ENCODE data around the gene MEGF11. TPM values are rescaled to one million over a fixed set of nuclear protein-coding genes. Genes with fewer than 3 reads are reported as not detected.
"Not testable (repeated sequence)": the region's sequence is repeated elsewhere in the genome, so short reads cannot be mapped to it uniquely, and the experiment has no call there.

Gene MEGF11
- total RNA-seq, 1 experiment from 2014 or later = 0.09 TPM

- Mint-ChIP-seq H3K36me3 (ENCODE audit: insufficient read depth, unreplicated experiment) (no peaks in the 10 kb centered on the region), H3K9me3 (ENCODE audit: unreplicated experiment) (no peaks in the 10 kb centered on the region), H3K4me1 (ENCODE audit: insufficient read depth, unreplicated experiment) (no peaks in the 10 kb centered on the region), H3K4me3 (ENCODE audit: unreplicated experiment) (no peak overlapping the region), H3K27me3 (ENCODE audit: insufficient read depth, unreplicated experiment) (peaks cover 24% of the 10 kb centered on the region), H3K27ac (ENCODE audit: low read depth, unreplicated experiment) (no peak overlapping the region)
- BruUV-seq (replicated peaks) = no TSS peak
- TF ChIP-seq CTCF (IDR thresholded peaks at IDR 0.05; ENCODE audit: unreplicated experiment) = no peak
- DNase-seq (ENCODE audit: unreplicated experiment) = no peak
- intact Hi-C loops (cut with micrococcal nuclease) = loop anchor here (5.0 to 10.0 kb wide), 2 partner anchors 85 to 517 kb away; partner anchors contain the start of gene SNAPC5
- ChIA-PET CTCF (interaction anchor here (0.7 to 1.6 kb wide), 3 partner anchors 22 to 313 kb away, joined by 3 to 7 read pairs (median 5); no protein-coding TSS in a partner anchor), POLR2A (interaction anchor here (0.9 to 1.2 kb wide), 2 partner anchors 12 to 308 kb away, joined by 3 to 4 read pairs; no protein-coding TSS in a partner anchor)
Observed at GRCh38 chr15:65979837-65980236, 273.7 kb downstream of the MEGF11 start.

GRCh38 chr15:65979316-65979715 is 274.2 kb downstream of the MEGF11 start:
- no peaks in the 10 kb centered on the region for H3K36me3 Mint-ChIP-seq (ENCODE audit: insufficient read depth, unreplicated experiment)
- intact Hi-C loops (cut with micrococcal nuclease) = no loop called here
- BruUV-seq (replicated peaks) = no TSS peak
- POLR2A ChIA-PET = interaction anchor here (0.9 to 1.2 kb wide), 3 partner anchors 12 to 309 kb away, joined by 3 to 4 read pairs (median 3); no protein-coding TSS in a partner anchor
- H3K27ac Mint-ChIP-seq (ENCODE audit: low read depth, unreplicated experiment) = no peak overlapping the region
- H3K4me1 Mint-ChIP-seq (ENCODE audit: insufficient read depth, unreplicated experiment) = no peaks in the 10 kb centered on the region
- no peaks in the 10 kb centered on the region for H3K9me3 Mint-ChIP-seq (ENCODE audit: unreplicated experiment)
- CTCF ChIA-PET = interaction anchor here (1.5 to 1.6 kb wide), 2 partner anchors 22 to 303 kb away, joined by 5 to 7 read pairs; no protein-coding TSS in a partner anchor
- DNase-seq (ENCODE audit: unreplicated experiment) = peak; percentile 29
- peaks cover 23% of the 10 kb centered on the region for H3K27me3 Mint-ChIP-seq (ENCODE audit: insufficient read depth, unreplicated experiment)
- H3K4me3 Mint-ChIP-seq (ENCODE audit: unreplicated experiment) = no peak overlapping the region
- no peak for TF ChIP-seq CTCF (IDR thresholded peaks at IDR 0.05; ENCODE audit: unreplicated experiment)

GRCh38 chr15:65978110-65978509 is 275.4 kb downstream of the MEGF11 start:
- Mint-ChIP-seq H3K36me3 (ENCODE audit: insufficient read depth, unreplicated experiment) (no peaks in the 10 kb centered on the region), H3K4me3 (ENCODE audit: unreplicated experiment) (no peak overlapping the region), H3K27ac (ENCODE audit: low read depth, unreplicated experiment) (no peak overlapping the region), H3K4me1 (ENCODE audit: insufficient read depth, unreplicated experiment) (no peaks in the 10 kb centered on the region), H3K27me3 (ENCODE audit: insufficient read depth, unreplicated experiment) (peaks cover 23% of the 10 kb centered on the region), H3K9me3 (ENCODE audit: unreplicated experiment) (no peaks in the 10 kb centered on the region)
- intact Hi-C loops (cut with micrococcal nuclease) = no loop called here
- ChIA-PET CTCF (interaction anchor here (1.6 kb wide), 1 partner anchor 20 kb away, joined by 5 read pairs; no protein-coding TSS in a partner anchor), POLR2A (interaction anchor here (0.6 to 0.7 kb wide), 3 partner anchors 140 to 846 kb away, joined by 3 read pairs; no protein-coding TSS in a partner anchor)
- no TSS peak for BruUV-seq (replicated peaks)
- no peak for DNase-seq (ENCODE audit: unreplicated experiment)
- no peak for TF ChIP-seq CTCF (IDR thresholded peaks at IDR 0.05; ENCODE audit: unreplicated experiment)

- CTCF ChIA-PET; DNase-seq (ENCODE audit: unreplicated experiment); POLR2A ChIA-PET; H3K4me1 Mint-ChIP-seq (ENCODE audit: insufficient read depth, unreplicated experiment); BruUV-seq (replicated peaks); H3K4me3 Mint-ChIP-seq (ENCODE audit: unreplicated experiment); H3K9me3 Mint-ChIP-seq (ENCODE audit: unreplicated experiment); H3K36me3 Mint-ChIP-seq (ENCODE audit: insufficient read depth, unreplicated experiment); H3K27ac Mint-ChIP-seq (ENCODE audit: low read depth, unreplicated experiment); intact Hi-C loops (cut with micrococcal nuclease): not testable (repeated sequence)
- peaks cover 32% of the 10 kb centered on the region for H3K27me3 Mint-ChIP-seq (ENCODE audit: insufficient read depth, unreplicated experiment)
Observed at GRCh38 chr15:65976196-65976595, 277.4 kb downstream of the MEGF11 start.

- Mint-ChIP-seq H3K4me3 (ENCODE audit: unreplicated experiment) (no peak overlapping the region), H3K9me3 (ENCODE audit: unreplicated experiment) (no peaks in the 10 kb centered on the region), H3K36me3 (ENCODE audit: insufficient read depth, unreplicated experiment) (peaks cover 6% of the 10 kb centered on the region), H3K27ac (ENCODE audit: low read depth, unreplicated experiment) (no peak overlapping the region), H3K27me3 (ENCODE audit: insufficient read depth, unreplicated experiment) (peaks cover 46% of the 10 kb centered on the region), H3K4me1 (ENCODE audit: insufficient read depth, unreplicated experiment) (peaks cover 8% of the 10 kb centered on the region)
- ChIA-PET POLR2A (no interaction called here), CTCF (no interaction called here)
- intact Hi-C loops (cut with micrococcal nuclease) = no loop called here
- no peak for DNase-seq (ENCODE audit: unreplicated experiment)
- no TSS peak for BruUV-seq (replicated peaks)
- TF ChIP-seq CTCF (IDR thresholded peaks at IDR 0.05; ENCODE audit: unreplicated experiment) = no peak
Observed at GRCh38 chr15:65971741-65971995, 281.9 kb downstream of the MEGF11 start.
